Kidney glomerular epithelial cell (primary cell): ENCODE measurements around the gene TMIGD1.

ENCODE experiments used
- DNase-seq: peaks from one replicate; lab custom pipeline; 2025; lab: John Stamatoyannopoulos, UW

The TMIGD1 gene

DNA sequence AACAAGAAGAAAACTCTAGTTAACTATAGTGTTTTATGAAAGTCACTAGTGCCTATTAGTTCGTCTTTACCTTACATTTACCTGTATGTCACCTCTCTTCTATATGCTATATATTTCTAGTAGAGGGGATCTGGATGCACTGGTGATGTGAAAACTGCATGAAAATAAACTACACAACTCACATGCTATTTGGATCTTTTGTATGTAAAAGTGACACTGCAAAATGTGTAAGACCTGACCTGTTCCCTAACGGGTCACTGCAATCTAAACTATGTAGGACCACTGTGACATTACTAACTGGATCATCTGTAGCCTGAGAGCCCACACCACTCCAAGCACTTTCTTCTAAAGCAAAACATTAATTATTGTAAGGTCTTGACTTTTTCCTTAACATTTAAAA is 43.8 kb downstream of the TMIGD1 start:
- DNase-seq, result no peak

DNA sequence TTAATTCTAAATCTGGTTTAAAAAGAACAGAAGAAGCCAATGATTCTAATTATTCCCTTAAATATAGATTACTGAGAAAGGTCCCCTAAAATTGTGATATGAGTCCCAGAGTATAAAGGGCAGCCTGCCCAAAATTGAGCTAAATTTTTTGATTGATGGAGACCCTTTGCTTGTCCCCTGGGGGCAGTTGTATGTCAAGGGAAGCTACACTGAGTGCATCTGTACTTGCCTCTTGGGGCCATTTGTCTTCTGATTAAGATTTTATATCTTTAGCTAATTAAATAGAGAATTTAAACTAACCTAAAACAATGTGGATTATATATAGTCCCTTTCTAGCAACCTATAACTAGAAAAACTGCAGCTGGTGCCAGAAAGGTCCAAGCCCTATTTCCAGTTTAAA is 54.7 kb downstream of the TMIGD1 start:
- no peak for DNase-seq

DNA sequence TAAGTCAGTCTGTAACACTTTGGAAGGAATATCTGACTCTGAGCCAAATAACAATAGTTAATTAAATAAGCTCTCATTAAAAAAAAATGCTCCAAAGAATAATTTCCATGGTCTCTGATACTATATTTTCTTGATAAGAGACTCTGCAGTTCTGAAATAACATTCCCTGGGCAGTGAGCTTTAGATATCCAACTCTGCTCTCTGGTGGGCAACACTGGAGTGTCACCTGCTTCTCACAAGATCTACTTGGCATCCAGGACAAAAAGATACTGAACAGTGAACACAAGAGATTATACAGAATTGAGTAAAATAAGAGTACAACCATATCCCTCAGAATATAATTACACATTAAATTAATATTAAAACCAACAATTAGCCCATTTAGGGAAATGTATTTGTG is 55.8 kb downstream of the TMIGD1 start:
- no peak for DNase-seq

DNA sequence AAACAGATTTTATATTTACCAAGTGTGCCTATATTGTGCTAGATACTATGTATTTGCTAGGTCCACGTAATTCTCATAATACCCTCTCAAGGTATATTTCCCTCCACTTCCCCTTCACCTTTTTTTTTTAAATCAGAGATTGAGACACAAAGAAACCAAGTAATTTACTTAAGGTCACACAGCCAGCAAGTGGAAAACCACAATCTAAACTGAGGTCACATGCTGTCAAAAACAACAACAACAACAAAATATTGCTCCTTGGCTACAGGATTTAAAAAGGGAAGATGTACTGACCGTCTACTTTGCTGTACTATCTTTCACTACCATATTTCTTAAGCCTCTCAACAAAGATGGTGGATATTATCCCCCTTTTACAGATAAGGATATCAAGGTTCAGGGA is 57.9 kb downstream of the TMIGD1 start:
- no peak for DNase-seq

DNA sequence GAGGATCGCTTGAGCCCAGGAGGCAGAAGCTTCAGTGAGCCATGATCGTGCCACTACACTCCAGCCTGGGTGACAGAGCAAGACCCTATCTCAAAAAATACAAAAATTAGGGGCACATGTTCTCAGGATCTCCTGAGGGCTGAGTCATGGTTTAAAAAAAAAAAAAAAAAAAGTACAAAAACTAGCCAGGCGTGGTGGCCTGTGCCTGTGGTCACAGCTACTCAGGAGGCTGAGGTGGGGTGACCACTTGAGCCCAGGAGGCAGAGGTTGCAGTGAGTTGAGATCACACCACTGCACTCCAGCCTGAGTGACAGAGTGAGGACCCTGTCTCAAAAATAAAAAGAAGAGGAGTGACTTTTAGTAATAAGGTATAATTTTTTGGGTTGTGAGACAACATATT is 59.0 kb downstream of the TMIGD1 start:
- DNase-seq, result no peak

DNA sequence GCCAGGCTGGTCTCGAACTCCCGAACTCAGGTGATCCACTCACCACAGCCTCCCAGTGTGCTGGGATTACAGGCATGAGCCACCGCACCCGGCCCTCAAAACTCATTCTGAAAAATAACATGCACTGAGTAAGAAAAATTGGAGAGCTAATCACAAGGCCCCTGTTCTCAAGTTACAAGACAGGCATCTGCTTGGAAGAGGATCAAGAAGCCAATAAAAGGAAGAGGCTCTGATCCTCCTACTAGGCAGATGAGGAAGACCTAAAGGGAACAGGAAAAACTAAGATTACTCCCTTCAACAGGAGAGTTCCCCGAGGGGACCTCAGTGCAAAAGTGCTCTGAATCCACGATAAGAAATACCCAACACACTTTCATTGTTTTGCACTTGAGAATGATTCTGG is 60.5 kb downstream of the TMIGD1 start:
- DNase-seq, result no peak

DNA sequence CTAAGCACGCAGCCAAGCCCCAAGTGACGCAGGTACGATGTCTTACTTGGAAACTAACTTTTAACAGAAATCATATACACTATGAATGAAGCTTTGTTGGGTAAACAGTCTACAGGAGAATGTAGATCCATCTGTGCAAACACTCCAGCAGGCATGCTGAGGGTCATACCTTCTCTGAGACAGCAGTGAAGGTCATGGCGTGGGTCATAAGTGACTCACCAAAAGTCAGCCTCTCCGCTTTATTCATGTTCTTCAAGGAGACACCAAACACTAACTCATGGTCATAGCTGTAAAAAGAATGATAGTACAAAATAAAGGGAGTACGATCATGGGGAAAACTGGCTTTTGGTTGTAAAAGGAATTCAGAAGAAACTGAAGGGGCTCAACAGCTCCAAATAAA is 62.8 kb downstream of the TMIGD1 start:
- DNase-seq, result no peak

DNA sequence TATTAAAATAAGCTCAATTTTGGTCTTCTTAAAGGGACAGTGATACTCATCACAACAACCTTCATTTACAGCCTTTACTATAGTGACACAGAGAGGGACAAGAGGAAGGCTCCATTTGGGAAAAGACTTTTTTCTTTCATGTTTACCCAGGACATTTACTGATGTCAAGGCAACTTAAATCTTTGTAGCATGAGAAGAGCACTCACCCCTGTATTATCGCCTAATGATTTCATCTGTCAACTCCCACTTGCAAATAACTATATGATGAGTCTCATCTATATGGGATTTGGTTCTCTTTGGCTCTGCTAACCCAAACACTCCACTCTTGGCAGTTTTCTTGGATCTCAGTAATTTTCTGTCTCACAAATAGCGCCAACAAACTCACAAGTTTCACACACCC is 66.2 kb downstream of the TMIGD1 start:
- DNase-seq, result no peak
